Stimulated activated naive CD8-positive, alpha-beta T cell treated with anti-CD3 and anti-CD28 coated beads, Interleukin-15, amount 100 ng/mL, for 72 hours (primary cell): ENCODE results near the gene HMMR.
"Not testable (repeated sequence)": the region's sequence is repeated elsewhere in the genome, so short reads cannot be mapped to it uniquely, and the experiment has no call there.

ENCODE experiments used
- ATAC-seq: fragments of 150-1000 bp; cut with Tn5 transposase; 2 replicates; pipeline ENCODE4 v1.10.0; 2021; ENCODE audit warnings: mild to moderate bottlenecking, moderate library complexity
- DNase-seq, 2 donors: peaks; one replicate each; pipeline ENCODE4 v3.0.0; 2021 to 2022
- H3K27ac Mint-ChIP-seq, 2 donors: one replicate each; pipeline ENCODE4 v1.8.0; 2022; ENCODE audit warnings: mild to moderate bottlenecking in 2 of 2, mixed read lengths in 2 of 2, moderate library complexity in 2 of 2
- H3K27me3 Mint-ChIP-seq: one replicate; pipeline ENCODE4 v1.8.0; 2022; ENCODE audit warnings: mixed read lengths
- H3K4me1 Mint-ChIP-seq: one replicate; pipeline ENCODE4 v1.8.0; 2022; ENCODE audit warnings: mild to moderate bottlenecking, mixed read lengths
- H3K4me3 Mint-ChIP-seq, 2 donors: one replicate each; pipeline ENCODE4 v1.8.0; 2022; ENCODE audit warnings: mild to moderate bottlenecking in 2 of 2, mixed read lengths in 2 of 2, moderate library complexity in 1 of 2
- H3K9me3 Mint-ChIP-seq, 2 donors: one replicate each; pipeline ENCODE4 v1.8.0; 2022; ENCODE audit warnings: mixed read lengths in 2 of 2

HMMR gene

DNA sequence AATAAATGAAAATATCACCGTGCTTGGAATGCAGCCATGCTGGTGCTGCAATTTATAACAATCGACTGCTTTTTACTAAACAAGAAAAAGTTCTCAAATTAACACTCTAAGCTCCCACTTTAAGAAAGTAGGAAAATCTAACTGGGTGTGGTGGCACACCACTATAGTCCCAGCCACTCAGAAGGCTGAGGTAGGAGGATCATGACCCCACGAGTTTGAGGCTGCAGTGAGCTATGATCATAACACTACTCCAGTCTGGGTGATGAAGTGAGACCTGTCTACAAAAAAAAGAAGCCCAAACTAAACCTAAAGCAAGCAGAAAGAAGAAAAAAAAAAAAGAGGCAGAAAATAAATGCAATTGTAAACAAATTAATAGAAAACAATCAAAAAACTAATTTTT lies 12.6 kb upstream of the HMMR start:
- no peak for DNase-seq
- Mint-ChIP-seq H3K9me3 (no peaks in the 10 kb centered on the region), H3K4me3 (no peak overlapping the region), H3K4me1 (peaks cover 6% of the 10 kb centered on the region), H3K27ac (no peak overlapping the region), H3K27me3 (no peaks in the 10 kb centered on the region)
- no peak for ATAC-seq

DNA sequence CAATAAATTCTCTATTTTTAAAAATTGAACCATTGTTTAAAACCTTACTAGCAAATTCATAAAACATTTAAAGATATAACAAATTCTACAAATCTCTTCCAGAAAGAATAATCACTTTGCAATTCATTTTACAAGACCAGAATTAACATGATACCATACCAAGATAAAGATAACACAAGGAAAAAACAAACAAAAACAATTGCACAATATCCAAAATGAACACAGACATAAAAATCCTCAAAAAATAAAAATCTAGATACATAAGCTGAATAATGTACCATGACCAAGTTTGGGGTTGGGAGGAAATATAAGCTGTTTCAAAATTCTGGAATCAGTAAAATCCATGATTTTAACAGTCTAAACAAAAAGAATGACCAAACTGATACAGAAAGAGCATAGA lies 11.9 kb upstream of the HMMR start:
- H3K4me3 Mint-ChIP-seq = no peak overlapping the region
- H3K27ac Mint-ChIP-seq = no peak overlapping the region
- ATAC-seq (no peak), DNase-seq (no peak)
- H3K27me3 Mint-ChIP-seq = no peaks in the 10 kb centered on the region
- H3K9me3 Mint-ChIP-seq = no peaks in the 10 kb centered on the region
- H3K4me1 Mint-ChIP-seq = peaks cover 6% of the 10 kb centered on the region

- Mint-ChIP-seq H3K4me3 (no peak overlapping the region), H3K27me3 (no peaks in the 10 kb centered on the region), H3K27ac (no peak overlapping the region), H3K4me1 (peaks cover 24% of the 10 kb centered on the region), H3K9me3 (no peaks in the 10 kb centered on the region)
- DNase-seq = no peak
- no peak for ATAC-seq
These were observed 8.9 kb upstream of the HMMR start for GRCh38 chr5:163451489-163451888.

DNA sequence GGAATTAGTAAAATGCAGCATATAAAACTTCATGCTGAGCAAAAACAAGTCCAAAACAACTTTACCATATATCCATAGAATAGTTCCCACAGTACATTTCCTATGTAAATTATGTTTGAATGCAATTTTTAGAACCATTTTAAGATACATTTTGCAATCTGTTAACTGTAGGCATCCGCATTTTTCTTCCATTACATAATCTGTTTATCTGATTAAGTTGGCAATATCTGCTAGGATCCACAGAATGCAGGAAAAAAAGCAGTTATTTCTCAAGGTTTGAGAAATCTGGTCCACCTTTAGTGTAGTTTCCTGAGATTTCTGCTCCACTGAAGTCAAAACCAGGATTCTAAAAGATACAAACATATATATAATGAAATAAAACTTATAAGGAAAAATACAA lies 6.7 kb upstream of the HMMR start:
- no peak for ATAC-seq
- Mint-ChIP-seq H3K4me3 (no peak overlapping the region), H3K27me3 (no peaks in the 10 kb centered on the region), H3K27ac (no peak overlapping the region), H3K4me1 (peaks cover 33% of the 10 kb centered on the region), H3K9me3 (no peaks in the 10 kb centered on the region)
- DNase-seq = no peak

GRCh38 chr5:163455406-163455805 lies 5.0 kb upstream of the HMMR start:
- not testable (repeated sequence) for H3K9me3 Mint-ChIP-seq, H3K27me3 Mint-ChIP-seq, H3K27ac Mint-ChIP-seq, ATAC-seq, DNase-seq
- Mint-ChIP-seq H3K4me3 (peak overlapping the region in 1 of 2 donors; percentile 22), H3K4me1 (peaks cover 37% of the 10 kb centered on the region)

- ATAC-seq (no peak), DNase-seq (no peak)
- peak overlapping the region in 1 of 2 donors; percentile 45 for H3K4me3 Mint-ChIP-seq
- no peaks in the 10 kb centered on the region for H3K27me3 Mint-ChIP-seq
- peaks cover 37% of the 10 kb centered on the region for H3K4me1 Mint-ChIP-seq
- H3K27ac Mint-ChIP-seq = peak overlapping the region in 1 of 2 donors; percentile 53
- no peaks in the 10 kb centered on the region for H3K9me3 Mint-ChIP-seq
These were observed 4.3 kb upstream of the HMMR start for GRCh38 chr5:163456029-163456589.

- Mint-ChIP-seq H3K27me3 (no peaks in the 10 kb centered on the region), H3K9me3 (no peaks in the 10 kb centered on the region), H3K4me1 (peaks cover 37% of the 10 kb centered on the region), H3K4me3 (peak overlapping the region in 1 of 2 donors; percentile 30), H3K27ac (no peak overlapping the region)
- ATAC-seq (no peak), DNase-seq (no peak)
These were observed 3.6 kb upstream of the HMMR start for GRCh38 chr5:163456840-163457239.

GRCh38 chr5:163458778-163459385 lies 1.6 kb upstream of the HMMR start:
- Mint-ChIP-seq H3K4me1 (peaks cover 43% of the 10 kb centered on the region), H3K27me3 (no peaks in the 10 kb centered on the region), H3K4me3 (peak overlapping the region; percentile 96 to 97), H3K9me3 (no peaks in the 10 kb centered on the region), H3K27ac (peak overlapping the region; percentile 99 to 100)
- DNase-seq (no peak), ATAC-seq (no peak)

GRCh38 chr5:163459462-163459818 lies 992 bp upstream of the HMMR start:
- H3K27me3 Mint-ChIP-seq = no peaks in the 10 kb centered on the region
- H3K9me3 Mint-ChIP-seq = no peaks in the 10 kb centered on the region
- peaks cover 43% of the 10 kb centered on the region for H3K4me1 Mint-ChIP-seq
- no peak for ATAC-seq
- H3K4me3 Mint-ChIP-seq = peak overlapping the region; percentile 96 to 97
- H3K27ac Mint-ChIP-seq = peak overlapping the region; percentile 99 to 100
- DNase-seq = no peak

- H3K4me3 Mint-ChIP-seq = peak within 1 kb of the TSS; percentile 96 to 97
- H3K27ac Mint-ChIP-seq = peak within 1 kb of the TSS; percentile 99 to 100
- H3K9me3 Mint-ChIP-seq = no peaks in the 10 kb centered on the region
- peaks cover 39% of the 10 kb centered on the region for H3K4me1 Mint-ChIP-seq
- peak; percentile 93 to 94 for DNase-seq
- H3K27me3 Mint-ChIP-seq = no peaks in the 10 kb centered on the region
- ATAC-seq = peak; percentile 89
These were observed 442 bp upstream of the HMMR start, which contains the start of gene NUDCD2 for GRCh38 chr5:163459819-163460561. Gene NUDCD2 (minus strand): TSS chr5:163460102. CDS start chr5:163460050, 52 bp downstream.

- DNase-seq (no peak), ATAC-seq (no peak)
- Mint-ChIP-seq H3K9me3 (no peaks in the 10 kb centered on the region), H3K27me3 (no peaks in the 10 kb centered on the region), H3K4me3 (peak overlapping the region in 1 of 2 donors; percentile 86), H3K27ac (no peak overlapping the region), H3K4me1 (peaks cover 10% of the 10 kb centered on the region)
These were observed 2.6 kb downstream of the HMMR start for GRCh38 chr5:163463063-163463435.

- no peaks in the 10 kb centered on the region for H3K27me3 Mint-ChIP-seq
- H3K9me3 Mint-ChIP-seq = no peaks in the 10 kb centered on the region
- no peak overlapping the region for H3K4me3 Mint-ChIP-seq
- DNase-seq (no peak), ATAC-seq (no peak)
- H3K27ac Mint-ChIP-seq = peak overlapping the region in 1 of 2 donors; percentile 34
- peaks cover under 1% of the 10 kb centered on the region for H3K4me1 Mint-ChIP-seq
These were observed 7.2 kb downstream of the HMMR start for GRCh38 chr5:163467682-163468081.

DNA sequence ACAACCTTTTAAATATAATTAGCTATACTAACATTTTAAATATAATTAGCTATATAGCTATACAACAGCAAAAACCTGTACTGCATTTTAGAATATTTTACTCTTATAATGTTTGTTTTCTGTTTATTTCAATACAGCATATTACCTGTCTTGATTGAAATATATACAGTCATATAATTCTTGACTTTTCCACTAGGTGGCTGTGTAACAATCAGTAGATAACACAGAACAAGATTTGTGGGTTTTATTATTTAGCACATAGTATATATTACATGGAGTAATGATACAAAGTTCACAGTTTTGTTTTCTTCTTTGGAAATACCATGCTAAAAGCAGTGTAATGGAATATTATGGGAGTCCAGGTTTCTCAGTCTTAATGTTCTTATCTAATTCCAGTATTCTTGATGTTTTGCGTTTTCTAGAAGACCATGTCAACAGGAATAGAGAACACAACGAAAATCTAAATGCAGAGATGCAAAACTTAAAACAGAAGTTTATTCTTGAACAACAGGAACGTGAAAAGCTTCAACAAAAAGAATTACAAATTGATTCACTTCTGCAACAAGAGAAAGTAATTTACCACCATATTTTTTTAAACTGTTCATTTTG lies 13.3 kb downstream of the HMMR start:
- no peak for DNase-seq
- ATAC-seq = no peak

DNA sequence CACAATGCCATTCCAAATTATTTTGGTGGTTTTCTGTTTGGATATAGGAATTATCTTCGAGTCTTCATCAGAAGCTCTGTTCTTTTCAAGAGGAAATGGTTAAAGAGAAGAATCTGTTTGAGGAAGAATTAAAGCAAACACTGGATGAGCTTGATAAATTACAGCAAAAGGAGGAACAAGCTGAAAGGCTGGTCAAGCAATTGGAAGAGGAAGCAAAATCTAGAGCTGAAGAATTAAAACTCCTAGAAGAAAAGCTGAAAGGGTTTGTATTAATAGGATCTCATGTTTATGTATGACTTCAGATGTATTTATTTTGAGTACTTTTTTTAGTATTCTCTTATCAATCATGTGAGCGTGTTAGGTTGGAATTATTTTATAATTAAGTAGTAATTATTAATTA lies 15.0 kb downstream of the HMMR start:
- ATAC-seq (no peak), DNase-seq (no peak)
- no peaks in the 10 kb centered on the region for H3K4me1 Mint-ChIP-seq
- no peak overlapping the region for H3K4me3 Mint-ChIP-seq
- no peak overlapping the region for H3K27ac Mint-ChIP-seq
- no peaks in the 10 kb centered on the region for H3K27me3 Mint-ChIP-seq
- no peaks in the 10 kb centered on the region for H3K9me3 Mint-ChIP-seq

More for the DNA sequence above, 13.3 kb downstream of the HMMR start:
- no peaks in the 10 kb centered on the region for H3K4me1 Mint-ChIP-seq
- H3K27ac Mint-ChIP-seq = no peak overlapping the region
- H3K4me3 Mint-ChIP-seq = no peak overlapping the region
- no peaks in the 10 kb centered on the region for H3K9me3 Mint-ChIP-seq
- no peaks in the 10 kb centered on the region for H3K27me3 Mint-ChIP-seq

- ATAC-seq (no peak), DNase-seq (no peak)
- no peaks in the 10 kb centered on the region for H3K9me3 Mint-ChIP-seq
- H3K27me3 Mint-ChIP-seq = no peaks in the 10 kb centered on the region
- no peaks in the 10 kb centered on the region for H3K4me1 Mint-ChIP-seq
- no peak overlapping the region for H3K27ac Mint-ChIP-seq
- no peak overlapping the region for H3K4me3 Mint-ChIP-seq
These were observed 17.9 kb downstream of the HMMR start for GRCh38 chr5:163478126-163478981.
